ENCODE data around the gene ACTR3. TPM values are rescaled to one million over a fixed set of nuclear protein-coding genes. Genes with fewer than 3 reads are reported as not detected.

The ACTR3 gene
- total RNA-seq, 3 donors from 2014 or later = 217 to 242 (median 227) TPM

DNA sequence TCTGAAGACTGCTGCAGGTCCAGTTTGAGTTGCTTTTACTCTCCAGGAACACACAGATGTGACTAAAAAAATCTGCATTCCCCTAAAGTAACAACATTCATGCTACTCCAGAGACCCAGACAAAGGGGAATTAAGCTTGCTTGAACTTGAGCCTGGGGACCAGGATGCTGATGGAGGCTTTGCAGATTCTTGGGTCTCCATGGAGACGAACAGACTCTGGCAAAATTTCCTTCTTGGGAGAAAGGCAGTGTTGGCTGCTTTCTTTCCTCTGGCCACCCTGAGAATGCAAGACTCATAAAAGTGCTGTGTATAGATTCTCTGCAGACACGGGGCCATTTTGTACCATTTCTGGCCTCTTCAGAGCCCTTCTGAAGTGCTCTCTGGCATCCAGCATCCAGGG lies 112.0 kb downstream of the ACTR3 start:
- Histone ChIP-seq H3K4me3 (no peak overlapping the region), H3K4me1 (ENCODE audit: low read depth) (no peaks in the 10 kb centered on the region), H3K36me3 (ENCODE audit: low read depth) (no peaks in the 10 kb centered on the region), H3K9me3 (no peaks in the 10 kb centered on the region)
- intact Hi-C loops (cut with DNase I, micrococcal nuclease) = no loop called here
- ATAC-seq (no peak), DNase-seq (no peak)
- no peak for TF ChIP-seq CTCF (IDR thresholded peaks at IDR 0.05)

GRCh38 chr2:114005110-114005783 lies 115.4 kb downstream of the ACTR3 start:
- DNase-seq (no peak), ATAC-seq (no peak)
- no peak for TF ChIP-seq CTCF (IDR thresholded peaks at IDR 0.05)
- H3K4me3 ChIP-seq = no peak overlapping the region
- H3K9me3 ChIP-seq = no peaks in the 10 kb centered on the region
- intact Hi-C loops (cut with DNase I, micrococcal nuclease) = no loop called here
- no peaks in the 10 kb centered on the region for H3K36me3 ChIP-seq (ENCODE audit: low read depth)
- no peaks in the 10 kb centered on the region for H3K4me1 ChIP-seq (ENCODE audit: low read depth)

DNA sequence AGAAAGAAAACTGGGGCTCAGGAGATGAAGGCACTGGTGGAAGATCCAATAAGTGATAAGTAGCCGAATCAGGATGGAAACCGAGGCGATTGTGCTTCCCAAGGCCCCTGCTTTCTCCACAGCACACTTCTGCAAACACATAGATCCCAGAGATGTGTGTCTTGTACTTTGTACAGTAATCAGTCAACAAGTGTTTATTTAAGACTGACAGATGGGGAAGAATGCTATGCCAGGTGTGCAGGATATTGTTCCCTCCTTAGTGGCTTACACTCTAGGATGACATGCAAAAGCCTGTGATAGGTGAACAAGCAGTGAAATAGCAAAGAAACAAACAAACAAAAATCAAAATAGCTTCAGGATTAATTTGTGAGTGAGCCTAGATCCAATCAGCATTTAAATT lies 116.6 kb downstream of the ACTR3 start:
- Histone ChIP-seq H3K4me3 (no peak overlapping the region), H3K4me1 (ENCODE audit: low read depth) (no peaks in the 10 kb centered on the region), H3K36me3 (ENCODE audit: low read depth) (no peaks in the 10 kb centered on the region), H3K9me3 (no peaks in the 10 kb centered on the region)
- intact Hi-C loops (cut with DNase I, micrococcal nuclease) = no loop called here
- DNase-seq (peak in 1 of 3 donors; percentile 14), ATAC-seq (peak; percentile 93)
- TF ChIP-seq CTCF (IDR thresholded peaks at IDR 0.05) = no peak

GRCh38 chr2:114007436-114007835 lies 117.5 kb downstream of the ACTR3 start:
- Histone ChIP-seq H3K4me3 (no peak overlapping the region), H3K4me1 (ENCODE audit: low read depth) (no peaks in the 10 kb centered on the region), H3K36me3 (ENCODE audit: low read depth) (no peaks in the 10 kb centered on the region), H3K9me3 (no peaks in the 10 kb centered on the region)
- DNase-seq (no peak), ATAC-seq (no peak)
- TF ChIP-seq CTCF (IDR thresholded peaks at IDR 0.05) = no peak
- intact Hi-C loops (cut with DNase I, micrococcal nuclease) = no loop called here

GRCh38 chr2:114008720-114009119 lies 118.8 kb downstream of the ACTR3 start:
- no peak for TF ChIP-seq CTCF (IDR thresholded peaks at IDR 0.05)
- DNase-seq (no peak), ATAC-seq (no peak)
- H3K4me1 ChIP-seq (ENCODE audit: low read depth) = no peaks in the 10 kb centered on the region
- H3K9me3 ChIP-seq = no peaks in the 10 kb centered on the region
- H3K36me3 ChIP-seq (ENCODE audit: low read depth) = no peaks in the 10 kb centered on the region
- H3K4me3 ChIP-seq = no peak overlapping the region
- intact Hi-C loops (cut with DNase I, micrococcal nuclease) = no loop called here
